GM12874 (cell line): Measurements from ENCODE around the gene CHSY1.

ENCODE experiments used
- TF ChIP-seq, protein P1 (sequence below): IDR thresholded peaks from 2 replicates; pipeline ENCODE4 v1.5.1; 2011; ENCODE audit warnings: low read depth, mild to moderate bottlenecking, control low read depth, low read length, moderate library complexity; ENCODE audit not compliant: insufficient read depth

Gene CHSY1, protein sequence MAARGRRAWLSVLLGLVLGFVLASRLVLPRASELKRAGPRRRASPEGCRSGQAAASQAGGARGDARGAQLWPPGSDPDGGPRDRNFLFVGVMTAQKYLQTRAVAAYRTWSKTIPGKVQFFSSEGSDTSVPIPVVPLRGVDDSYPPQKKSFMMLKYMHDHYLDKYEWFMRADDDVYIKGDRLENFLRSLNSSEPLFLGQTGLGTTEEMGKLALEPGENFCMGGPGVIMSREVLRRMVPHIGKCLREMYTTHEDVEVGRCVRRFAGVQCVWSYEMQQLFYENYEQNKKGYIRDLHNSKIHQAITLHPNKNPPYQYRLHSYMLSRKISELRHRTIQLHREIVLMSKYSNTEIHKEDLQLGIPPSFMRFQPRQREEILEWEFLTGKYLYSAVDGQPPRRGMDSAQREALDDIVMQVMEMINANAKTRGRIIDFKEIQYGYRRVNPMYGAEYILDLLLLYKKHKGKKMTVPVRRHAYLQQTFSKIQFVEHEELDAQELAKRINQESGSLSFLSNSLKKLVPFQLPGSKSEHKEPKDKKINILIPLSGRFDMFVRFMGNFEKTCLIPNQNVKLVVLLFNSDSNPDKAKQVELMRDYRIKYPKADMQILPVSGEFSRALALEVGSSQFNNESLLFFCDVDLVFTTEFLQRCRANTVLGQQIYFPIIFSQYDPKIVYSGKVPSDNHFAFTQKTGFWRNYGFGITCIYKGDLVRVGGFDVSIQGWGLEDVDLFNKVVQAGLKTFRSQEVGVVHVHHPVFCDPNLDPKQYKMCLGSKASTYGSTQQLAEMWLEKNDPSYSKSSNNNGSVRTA

DNA sequence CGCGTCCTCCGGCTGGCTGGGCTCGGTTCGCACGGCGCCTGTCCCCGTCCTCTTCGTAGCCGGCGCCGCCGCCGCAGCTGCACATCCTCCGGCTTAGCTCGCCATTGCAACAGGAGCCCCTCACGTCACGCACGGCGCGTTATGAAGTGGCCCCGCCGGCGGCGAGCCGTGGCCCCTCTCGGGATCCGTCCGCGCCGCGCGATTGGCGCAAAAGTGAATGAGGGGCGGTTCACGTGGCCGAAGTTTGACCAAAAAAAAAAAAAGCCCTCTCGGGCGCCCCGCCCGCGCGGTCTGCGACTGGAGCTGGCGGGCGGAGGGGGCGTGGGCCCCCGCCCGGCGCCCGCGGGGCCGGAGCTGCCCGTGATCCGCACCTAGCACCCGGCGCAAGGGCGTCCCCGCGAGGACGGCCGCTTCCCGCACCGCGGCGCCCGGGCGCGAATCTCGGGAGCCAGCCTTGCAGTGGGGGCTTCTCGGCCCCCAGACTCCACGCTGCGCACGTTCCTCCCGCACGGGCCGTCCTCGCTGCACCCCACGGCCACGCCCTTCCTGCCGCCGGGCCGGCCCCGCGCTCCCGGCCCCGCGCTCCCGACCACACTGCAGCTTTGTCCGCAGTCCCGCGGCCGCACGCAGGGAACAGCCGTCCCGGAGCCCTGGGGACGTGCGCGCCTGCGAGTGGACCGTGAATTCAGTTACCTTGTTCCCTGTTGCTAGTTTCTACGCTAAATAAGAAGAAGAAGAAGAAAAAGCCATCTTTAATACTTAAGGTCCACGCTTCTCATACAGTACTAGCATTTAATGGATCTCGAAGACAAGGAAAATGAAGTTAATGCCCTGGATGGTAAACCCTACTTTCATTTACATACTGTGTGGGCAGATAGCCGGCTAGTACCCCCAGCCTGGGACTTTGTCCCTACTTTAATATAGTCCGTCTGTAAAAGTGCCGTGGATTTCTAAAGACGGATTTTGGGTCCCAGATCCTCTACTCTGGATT lies at the start of gene CHSY1:
Gene CHSY1 (minus strand): TSS at position 219 of the 991 bp plus-strand sequence. CDS start 592 bp downstream, outside the sequence.
- TF ChIP-seq, protein P1, sequence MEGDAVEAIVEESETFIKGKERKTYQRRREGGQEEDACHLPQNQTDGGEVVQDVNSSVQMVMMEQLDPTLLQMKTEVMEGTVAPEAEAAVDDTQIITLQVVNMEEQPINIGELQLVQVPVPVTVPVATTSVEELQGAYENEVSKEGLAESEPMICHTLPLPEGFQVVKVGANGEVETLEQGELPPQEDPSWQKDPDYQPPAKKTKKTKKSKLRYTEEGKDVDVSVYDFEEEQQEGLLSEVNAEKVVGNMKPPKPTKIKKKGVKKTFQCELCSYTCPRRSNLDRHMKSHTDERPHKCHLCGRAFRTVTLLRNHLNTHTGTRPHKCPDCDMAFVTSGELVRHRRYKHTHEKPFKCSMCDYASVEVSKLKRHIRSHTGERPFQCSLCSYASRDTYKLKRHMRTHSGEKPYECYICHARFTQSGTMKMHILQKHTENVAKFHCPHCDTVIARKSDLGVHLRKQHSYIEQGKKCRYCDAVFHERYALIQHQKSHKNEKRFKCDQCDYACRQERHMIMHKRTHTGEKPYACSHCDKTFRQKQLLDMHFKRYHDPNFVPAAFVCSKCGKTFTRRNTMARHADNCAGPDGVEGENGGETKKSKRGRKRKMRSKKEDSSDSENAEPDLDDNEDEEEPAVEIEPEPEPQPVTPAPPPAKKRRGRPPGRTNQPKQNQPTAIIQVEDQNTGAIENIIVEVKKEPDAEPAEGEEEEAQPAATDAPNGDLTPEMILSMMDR: peak; percentile 39; the same call in 1 of the 2 replicates

DNA sequence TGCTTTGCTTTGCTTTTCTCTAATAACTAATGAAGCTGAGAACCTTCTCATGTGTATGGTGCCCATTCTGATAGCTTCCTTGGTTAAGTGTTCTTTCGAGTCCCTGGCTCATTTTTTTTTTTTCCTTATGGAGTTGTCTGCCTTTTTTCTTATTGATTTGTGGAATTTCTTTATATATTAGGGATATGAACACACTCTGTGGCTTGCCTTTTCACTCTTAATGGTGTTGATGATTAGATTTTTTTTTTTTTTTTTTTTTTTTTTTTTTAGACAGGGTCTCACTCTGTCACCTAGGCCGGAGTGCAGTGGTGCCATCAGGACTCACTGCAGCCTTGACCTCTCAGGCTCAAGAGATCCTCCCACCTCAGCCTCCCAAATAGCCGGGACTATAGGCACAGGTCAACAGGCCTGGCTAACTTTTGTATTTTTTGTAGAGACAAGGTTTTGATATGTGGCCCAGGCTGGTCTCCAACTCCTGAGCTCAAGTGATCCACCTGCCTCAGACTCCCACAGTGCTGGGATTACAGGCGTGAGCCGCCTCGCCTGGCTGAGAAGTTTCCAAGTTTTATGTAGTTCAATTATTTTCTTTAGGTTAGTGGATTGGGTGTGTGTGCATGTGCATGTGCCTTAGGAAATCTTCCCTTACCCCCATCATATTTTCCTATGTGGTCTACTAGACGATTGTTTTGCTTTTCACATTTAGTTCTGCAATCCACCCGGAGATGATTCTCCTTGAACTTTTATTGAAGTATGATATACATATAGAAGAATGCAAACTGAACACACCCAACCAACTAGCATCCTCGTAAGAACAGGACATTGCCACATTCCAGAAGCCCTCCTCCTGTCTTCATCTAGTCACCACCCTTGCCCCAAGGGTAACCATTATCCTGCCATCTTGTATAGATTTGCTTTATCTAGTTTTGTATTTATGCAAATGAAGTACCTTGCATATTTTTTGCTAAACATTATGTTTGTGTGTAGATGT lies 44.9 kb upstream of the CHSY1 start:
- TF ChIP-seq, protein P1: no peak

DNA sequence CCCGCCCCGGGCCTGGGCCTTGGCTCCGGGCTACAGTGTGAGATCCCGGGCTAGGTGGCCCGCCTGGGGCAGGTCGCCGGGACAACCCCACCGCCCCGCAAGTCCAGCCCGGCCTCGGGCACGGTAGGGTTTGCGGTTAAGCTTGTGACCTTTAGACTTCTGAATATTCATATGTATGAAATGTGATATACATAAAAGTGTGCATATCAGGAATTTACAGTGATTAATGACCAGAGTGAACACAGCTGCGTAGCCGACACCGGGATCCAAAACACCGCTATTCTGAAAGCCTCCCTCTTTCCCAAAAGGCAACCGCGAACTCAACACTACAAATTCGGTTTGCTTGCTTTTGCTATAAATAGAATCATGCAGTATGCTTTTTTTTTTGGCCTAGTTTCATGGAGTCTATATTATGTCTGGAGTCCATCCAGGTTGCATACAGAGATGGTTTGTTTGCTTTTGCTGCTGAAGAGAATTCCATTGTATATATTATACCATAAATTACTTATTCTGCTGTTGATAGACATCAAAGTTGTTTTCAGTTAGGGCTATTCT lies 43.8 kb upstream of the CHSY1 start:
- TF ChIP-seq, protein P1: no peak

DNA sequence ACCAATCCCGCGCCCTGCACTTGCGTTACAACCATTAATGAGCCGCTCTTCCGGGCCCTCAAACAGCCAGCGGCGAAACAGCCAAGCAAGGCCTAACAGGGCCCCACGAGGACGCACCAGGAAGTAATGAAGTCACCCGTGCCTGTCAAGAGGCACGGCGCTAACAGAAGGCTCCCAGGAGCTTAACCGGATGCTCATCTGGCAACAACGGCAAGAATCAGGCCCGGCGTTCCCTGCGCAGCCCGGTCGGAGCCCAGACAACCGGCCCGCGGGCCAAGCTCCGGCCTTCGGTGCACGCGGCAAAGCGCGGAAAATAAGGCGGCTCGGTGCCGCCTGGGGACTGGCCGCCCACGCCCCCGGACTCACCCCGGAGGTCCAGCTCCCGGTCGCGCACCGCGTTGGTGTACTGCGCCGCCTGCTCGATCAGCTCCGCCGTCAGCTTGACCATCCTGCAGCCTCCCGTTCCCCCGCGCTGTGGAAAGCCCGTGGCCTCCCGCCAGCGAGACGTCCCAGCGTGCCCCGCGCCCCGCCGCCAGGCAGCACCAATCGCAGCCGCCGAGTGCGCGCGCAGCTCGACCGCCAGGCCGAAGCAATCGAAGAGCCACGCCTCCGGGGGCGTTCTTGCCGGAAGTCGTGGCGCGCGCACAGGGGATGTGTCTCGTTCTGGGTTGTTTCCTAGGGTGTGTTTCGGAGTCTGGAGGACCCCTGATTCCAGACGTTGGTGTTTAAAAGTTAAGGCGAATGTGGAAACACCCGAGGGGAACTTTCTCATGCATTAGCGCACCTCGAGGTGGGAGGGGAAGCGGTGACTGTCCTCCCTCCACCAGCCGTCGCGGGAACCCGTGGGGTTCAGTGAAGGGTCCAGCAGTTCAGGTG lies 43.1 kb upstream of the CHSY1 start, which contains the start of gene SNRPA1:
Gene SNRPA1 (minus strand): TSS at position 518 of the 876 bp plus-strand sequence. CDS start 70 bp downstream, at position 448.
- TF ChIP-seq, protein P1: no peak

DNA sequence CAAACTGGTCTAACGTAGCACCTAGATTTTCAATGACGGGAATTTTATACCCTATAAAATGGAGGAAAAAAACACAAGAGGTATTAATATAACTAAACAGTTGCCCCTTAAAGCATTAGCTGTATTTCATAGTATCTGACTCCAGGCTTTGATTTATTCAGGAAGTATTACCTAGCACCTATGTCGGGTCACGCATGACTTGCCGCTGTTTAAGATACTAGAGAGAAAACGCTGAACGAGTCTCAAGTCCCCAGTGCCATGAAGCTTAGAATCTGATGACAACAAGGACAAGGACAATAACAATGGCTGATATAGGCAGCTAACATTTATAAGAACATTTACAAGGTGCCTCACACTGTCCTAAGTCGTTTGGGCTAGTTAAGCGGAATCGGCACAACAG lies 41.3 kb upstream of the CHSY1 start:
- TF ChIP-seq, protein P1: no peak
